Dermis microvascular lymphatic vessel endothelial cell (primary cell): Measurements from ENCODE around the gene ITGAV. TPM values are rescaled to one million over a fixed set of nuclear protein-coding genes. Genes with fewer than 3 reads are reported as not detected.
"Not testable (repeated sequence)": the region's sequence is repeated elsewhere in the genome, so short reads cannot be mapped to it uniquely, and the experiment has no call there.

ENCODE experiments used
- DNase-seq, 2 donors: peaks; one replicate each; pipeline versions ENCODE4 v3.0.0 to v3.0.0-alpha.2; 2010; ENCODE audit warnings: low read depth in 2 of 2
- total RNA-seq: library from RNA; depleted of rRNA; stranded (reverse); fragments of >200 nt; gene quantifications from 2 replicates; pipeline ENCODE4 v1.2.1, GENCODE V29; 2014

The ITGAV gene
- total RNA-seq, result 173 and 201 TPM in 2 replicates

GRCh38 chr2:186589612-186590349 lies at the start of gene ITGAV:
Gene ITGAV (plus strand): TSS chr2:186590056. CDS start chr2:186590339, 283 bp downstream.
- DNase-seq, result peak; percentile 72 to 96

- DNase-seq, result no peak
Observed at GRCh38 chr2:186540941-186541340, 48.9 kb upstream of the ITGAV start.

GRCh38 chr2:186542002-186542401 lies 47.9 kb upstream of the ITGAV start:
- no peak for DNase-seq

GRCh38 chr2:186543561-186544131 lies 46.2 kb upstream of the ITGAV start:
- DNase-seq, result peak; percentile 11 to 57

GRCh38 chr2:186544255-186544675 lies 45.6 kb upstream of the ITGAV start:
- DNase-seq, result peak; percentile 87 to 96

GRCh38 chr2:186546846-186547245 lies 43.0 kb upstream of the ITGAV start:
- DNase-seq, result no peak

GRCh38 chr2:186551323-186552050 lies 38.4 kb upstream of the ITGAV start:
- DNase-seq, result no peak

- no peak for DNase-seq
Observed at GRCh38 chr2:186554429-186554828, 35.4 kb upstream of the ITGAV start.

GRCh38 chr2:186554850-186555671 lies 34.8 kb upstream of the ITGAV start:
- no peak for DNase-seq

- no peak for DNase-seq
Observed at GRCh38 chr2:186558512-186559276, 31.2 kb upstream of the ITGAV start.

- DNase-seq, result no peak
Observed at GRCh38 chr2:186559370-186559769, 30.5 kb upstream of the ITGAV start.

GRCh38 chr2:186559848-186560247 lies 30.0 kb upstream of the ITGAV start:
- no peak for DNase-seq

GRCh38 chr2:186560254-186560653 lies 29.6 kb upstream of the ITGAV start:
- no peak for DNase-seq

- DNase-seq, result peak in 1 of 2 donors; percentile 52
Observed at GRCh38 chr2:186561467-186562208, 28.2 kb upstream of the ITGAV start.

GRCh38 chr2:186562209-186562578 lies 27.7 kb upstream of the ITGAV start:
- no peak for DNase-seq

GRCh38 chr2:186568600-186568999 lies 21.3 kb upstream of the ITGAV start:
- DNase-seq, result not testable (repeated sequence)

- not testable (repeated sequence) for DNase-seq
Observed at GRCh38 chr2:186569127-186569526, 20.7 kb upstream of the ITGAV start.

GRCh38 chr2:186569897-186570296 lies 20.0 kb upstream of the ITGAV start:
- no peak for DNase-seq

- peak in 1 of 2 donors; percentile 37 for DNase-seq
Observed at GRCh38 chr2:186570604-186571003, 19.3 kb upstream of the ITGAV start.

- no peak for DNase-seq
Observed at GRCh38 chr2:186572705-186573104, 17.2 kb upstream of the ITGAV start.
